BJ (cell line): ENCODE results near the gene GPD1L. TPM values are rescaled to one million over a fixed set of nuclear protein-coding genes. Genes with fewer than 3 reads are reported as not detected.

ENCODE experiments used
- CTCF ChIA-PET: fragments of 350-600 bp; formaldehyde crosslinking; extraction: SDS; loops from one replicate; lab custom pipeline; 2021; ENCODE audit warnings: antibody characterized with exemption, inconsistent platforms; lab: Yijun Ruan, JAX
- POLR2A ChIA-PET: fragments of 300-600 bp; sonication (Branson Sonifier 250); formaldehyde crosslinking; extraction: SDS; loops from one replicate; lab custom pipeline; 2021; ENCODE audit warnings: antibody characterized with exemption; lab: Charles Lee
- DNase-seq: peaks from one replicate; pipeline ENCODE4 v3.0.0-alpha.2; 2011; ENCODE audit warnings: low read depth
- H3K27me3 ChIP-seq: 2 replicates; pipeline ENCODE4 v1.6.0; 2011; ENCODE audit warnings: low read length; ENCODE audit not compliant: control insufficient read depth, insufficient read depth
- H3K36me3 ChIP-seq: 2 replicates; pipeline ENCODE4 v1.5.1; 2011; ENCODE audit warnings: low read length; ENCODE audit not compliant: control insufficient read depth, insufficient read depth
- H3K4me3 ChIP-seq: 2 replicates; pipeline ENCODE4 v1.5.1; 2011; ENCODE audit warnings: low read depth, mild to moderate bottlenecking, control low read depth, low read length
- polyA plus RNA-seq: library from polyadenylated mRNA; depleted of rRNA; stranded (reverse); fragments of >200 nt; gene quantifications from 2 replicates; pipeline ENCODE4 v1.2.3, GENCODE V29; 2011
- TF ChIP-seq, protein P1 (sequence below): IDR thresholded peaks from 2 replicates; pipeline ENCODE4 v1.5.1; 2011; ENCODE audit warnings: low read depth, mild to moderate bottlenecking, control low read depth, inconsistent platforms, low read length, moderate library complexity; ENCODE audit not compliant: insufficient read depth

GPD1L gene
- polyA plus RNA-seq, 1 experiment = 4.2 TPM

DNA sequence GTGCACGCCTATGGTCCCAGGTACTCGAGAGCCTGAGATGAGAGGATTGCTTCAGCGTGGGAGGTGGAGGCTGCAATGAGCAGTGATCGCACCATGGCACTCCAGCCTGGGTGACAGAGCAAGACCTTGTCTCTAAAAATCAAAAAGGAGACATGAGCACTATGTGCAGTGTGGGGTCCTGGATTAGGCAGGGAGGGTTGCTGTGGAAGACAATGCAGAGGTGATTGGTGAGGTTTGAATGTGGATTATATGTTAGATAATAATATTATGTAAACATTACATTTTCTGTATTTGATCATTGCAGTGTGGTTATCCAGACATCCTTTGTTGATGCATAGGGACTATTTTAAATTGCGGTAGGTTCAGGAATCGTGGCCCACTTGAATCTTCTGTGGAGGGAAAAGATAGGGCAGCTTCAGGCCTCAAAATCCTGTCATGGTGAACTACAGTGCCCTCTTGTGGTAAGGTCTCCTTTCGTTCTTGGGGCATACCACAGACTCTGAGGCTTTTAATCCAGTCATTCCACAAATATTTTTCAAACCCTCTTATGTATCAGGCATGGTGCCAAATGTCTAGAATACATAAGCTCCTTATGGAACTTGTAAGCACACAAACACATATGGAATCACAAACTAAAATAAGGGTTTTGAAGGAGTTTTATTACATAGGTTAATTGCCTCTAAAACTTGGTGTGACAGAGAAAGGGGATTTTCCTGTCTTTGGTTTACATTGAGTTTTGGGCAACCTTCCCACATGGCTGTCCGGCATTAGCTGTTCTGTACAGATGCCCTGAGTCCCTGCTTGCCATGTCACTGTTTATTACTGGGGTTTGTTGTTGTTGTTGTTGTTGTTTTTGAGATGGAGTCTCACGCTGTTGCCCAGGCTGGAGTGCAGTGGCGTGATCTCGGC is 37.7 kb downstream of the GPD1L start:
- DNase-seq = peak; percentile 55
- POLR2A ChIA-PET = no interaction called here
- H3K27me3 ChIP-seq = no peaks in the 10 kb centered on the region
- H3K36me3 ChIP-seq = no peaks in the 10 kb centered on the region
- TF ChIP-seq, protein P1, sequence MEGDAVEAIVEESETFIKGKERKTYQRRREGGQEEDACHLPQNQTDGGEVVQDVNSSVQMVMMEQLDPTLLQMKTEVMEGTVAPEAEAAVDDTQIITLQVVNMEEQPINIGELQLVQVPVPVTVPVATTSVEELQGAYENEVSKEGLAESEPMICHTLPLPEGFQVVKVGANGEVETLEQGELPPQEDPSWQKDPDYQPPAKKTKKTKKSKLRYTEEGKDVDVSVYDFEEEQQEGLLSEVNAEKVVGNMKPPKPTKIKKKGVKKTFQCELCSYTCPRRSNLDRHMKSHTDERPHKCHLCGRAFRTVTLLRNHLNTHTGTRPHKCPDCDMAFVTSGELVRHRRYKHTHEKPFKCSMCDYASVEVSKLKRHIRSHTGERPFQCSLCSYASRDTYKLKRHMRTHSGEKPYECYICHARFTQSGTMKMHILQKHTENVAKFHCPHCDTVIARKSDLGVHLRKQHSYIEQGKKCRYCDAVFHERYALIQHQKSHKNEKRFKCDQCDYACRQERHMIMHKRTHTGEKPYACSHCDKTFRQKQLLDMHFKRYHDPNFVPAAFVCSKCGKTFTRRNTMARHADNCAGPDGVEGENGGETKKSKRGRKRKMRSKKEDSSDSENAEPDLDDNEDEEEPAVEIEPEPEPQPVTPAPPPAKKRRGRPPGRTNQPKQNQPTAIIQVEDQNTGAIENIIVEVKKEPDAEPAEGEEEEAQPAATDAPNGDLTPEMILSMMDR = peak; percentile 74
- CTCF ChIA-PET = interaction anchor here (0.5 to 2.2 kb wide), 18 partner anchors 9 to 612 kb away, joined by 3 to 29 read pairs (median 4); partner anchors contain the start of gene STT3B
- no peak overlapping the region for H3K4me3 ChIP-seq

DNA sequence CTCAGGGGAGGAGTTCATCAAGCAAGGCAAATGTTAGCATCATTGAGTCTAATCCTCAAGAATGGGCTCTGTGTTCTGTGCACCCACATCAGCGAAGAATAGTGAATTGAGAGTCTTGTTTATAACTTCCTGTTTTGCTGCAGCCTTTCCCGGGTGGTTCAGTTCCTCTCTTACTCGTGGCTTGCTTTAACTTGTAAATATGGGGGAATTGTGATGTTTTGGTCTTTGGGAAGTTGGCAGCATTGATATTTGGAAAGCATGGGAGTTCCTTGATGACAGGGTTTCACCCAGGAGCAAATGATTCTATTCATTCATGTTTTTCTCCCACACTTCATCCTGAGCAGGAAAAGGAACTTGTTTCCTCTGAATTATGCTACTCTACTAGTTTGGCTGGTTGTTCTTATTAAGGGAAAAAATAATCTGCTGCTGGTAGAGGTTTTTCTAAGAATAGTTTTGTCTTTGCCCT is 40.4 kb downstream of the GPD1L start:
- Histone ChIP-seq H3K27me3 (no peaks in the 10 kb centered on the region), H3K4me3 (no peak overlapping the region), H3K36me3 (no peaks in the 10 kb centered on the region)
- POLR2A ChIA-PET = no interaction called here
- no peak for DNase-seq
- CTCF ChIA-PET = interaction anchor here (1.7 kb wide), 1 partner anchor 128 kb away, joined by 4 read pairs; no protein-coding TSS in a partner anchor
- TF ChIP-seq, protein P1 = no peak

DNA sequence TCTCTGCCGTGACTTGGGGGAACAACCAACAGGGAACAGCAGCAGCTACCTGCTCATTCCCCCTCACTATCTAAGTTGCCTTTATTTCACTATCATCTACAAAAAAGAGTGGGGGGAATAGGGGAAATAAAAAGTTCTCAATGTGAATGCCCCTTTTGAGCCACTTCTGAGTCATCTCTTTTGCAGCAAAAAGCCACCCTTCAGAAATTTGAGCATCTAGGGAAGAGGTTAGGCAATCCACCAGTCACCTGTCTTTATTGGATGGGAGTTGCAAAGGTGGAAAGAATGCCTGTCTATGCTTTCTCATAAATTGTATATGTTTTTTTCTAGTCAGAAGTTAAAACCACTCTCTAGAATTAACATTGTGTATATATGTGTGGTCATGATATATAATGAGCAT is 41.1 kb downstream of the GPD1L start:
- DNase-seq = no peak
- POLR2A ChIA-PET = no interaction called here
- no peak overlapping the region for H3K4me3 ChIP-seq
- H3K36me3 ChIP-seq = no peaks in the 10 kb centered on the region
- TF ChIP-seq, protein P1 = no peak
- no peaks in the 10 kb centered on the region for H3K27me3 ChIP-seq
- CTCF ChIA-PET = interaction anchor here (1.7 kb wide), 1 partner anchor 128 kb away, joined by 4 read pairs; no protein-coding TSS in a partner anchor

DNA sequence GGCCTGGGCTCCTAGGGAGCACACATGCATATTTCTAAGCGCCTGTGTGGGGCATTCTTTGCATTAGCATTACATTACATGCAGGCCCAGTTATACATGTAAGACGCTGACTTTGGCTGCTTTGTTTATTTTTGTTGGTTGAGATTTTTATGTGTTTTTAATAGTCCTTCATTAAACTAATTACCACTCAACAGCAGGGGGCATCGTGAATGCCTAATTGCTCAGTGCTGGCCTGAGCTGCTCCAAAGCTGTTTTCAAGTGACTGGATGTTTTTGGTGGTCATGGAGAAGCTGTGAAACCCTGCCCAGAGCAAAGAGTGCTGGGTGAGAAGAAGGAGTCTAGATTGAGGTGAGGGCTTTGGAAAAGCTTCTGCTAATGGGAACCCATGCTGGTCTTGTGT is 41.5 kb downstream of the GPD1L start:
- H3K4me3 ChIP-seq = no peak overlapping the region
- DNase-seq = no peak
- TF ChIP-seq, protein P1 = no peak
- ChIA-PET POLR2A (no interaction called here), CTCF (interaction anchor here (1.7 kb wide), 1 partner anchor 129 kb away, joined by 4 read pairs; no protein-coding TSS in a partner anchor)
- no peaks in the 10 kb centered on the region for H3K27me3 ChIP-seq
- no peaks in the 10 kb centered on the region for H3K36me3 ChIP-seq

DNA sequence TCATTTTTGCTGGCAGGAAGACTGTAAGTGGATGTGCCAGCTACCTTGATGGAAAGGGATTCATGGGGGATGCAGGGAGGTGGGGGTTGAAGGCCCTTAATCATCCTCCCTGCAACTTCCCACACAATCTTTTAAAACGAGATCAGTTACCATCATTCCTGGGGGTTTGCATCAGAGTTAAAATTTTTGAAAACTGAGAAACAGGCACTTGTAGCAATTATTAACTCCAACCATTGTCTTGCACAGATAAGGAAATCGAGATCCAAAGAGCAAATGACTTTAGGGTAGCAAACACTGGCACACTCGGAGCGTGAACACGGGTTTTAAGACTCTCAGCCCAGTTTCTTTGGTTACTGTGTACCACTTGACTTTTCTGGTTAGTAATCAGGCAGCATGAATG is 41.9 kb downstream of the GPD1L start:
- no peaks in the 10 kb centered on the region for H3K36me3 ChIP-seq
- no peaks in the 10 kb centered on the region for H3K27me3 ChIP-seq
- no peak for DNase-seq
- ChIA-PET CTCF (interaction anchor here (1.7 kb wide), 1 partner anchor 129 kb away, joined by 4 read pairs; no protein-coding TSS in a partner anchor), POLR2A (no interaction called here)
- H3K4me3 ChIP-seq = no peak overlapping the region
- TF ChIP-seq, protein P1 = no peak
